SHP77 (cell line): ENCODE results near the gene LRP3.
A peak's percentile ranks its signal among the peaks of the same experiment; 100 is the strongest.
"Not testable (repeated sequence)": the region's sequence is repeated elsewhere in the genome, so short reads cannot be mapped to it uniquely, and the experiment has no call there.

Source experiments
- DNase-seq, 2 experiments: peaks; one replicate each; lab custom pipeline; 2025; lab: John Stamatoyannopoulos, UW

Gene LRP3

GRCh38 chr19:33176670-33177416 is 17.3 kb upstream of the LRP3 start:
- DNase-seq = peak; percentile 96 to 98

- peak in 1 of 2 experiments; percentile 61 for DNase-seq
Measured at GRCh38 chr19:33177417-33177979, 16.6 kb upstream of the LRP3 start.

GRCh38 chr19:33186431-33187182 is 7.5 kb upstream of the LRP3 start:
- DNase-seq = no peak

GRCh38 chr19:33187183-33187540 is 7.0 kb upstream of the LRP3 start:
- DNase-seq = no peak

- DNase-seq = no peak
Measured at GRCh38 chr19:33189453-33189852, 4.7 kb upstream of the LRP3 start.

GRCh38 chr19:33191092-33191491 is 3.0 kb upstream of the LRP3 start:
- DNase-seq = not testable (repeated sequence)

GRCh38 chr19:33191501-33191900 is 2.6 kb upstream of the LRP3 start:
- DNase-seq = no peak

GRCh38 chr19:33192010-33192409 is 2.1 kb upstream of the LRP3 start:
- no peak for DNase-seq

GRCh38 chr19:33193269-33193864 is 763 bp upstream of the LRP3 start:
- DNase-seq = no peak

GRCh38 chr19:33194532-33194885 is 379 bp downstream of the LRP3 start:
- DNase-seq = no peak

GRCh38 chr19:33194886-33195644 is 935 bp downstream of the LRP3 start:
- DNase-seq = no peak

- no peak for DNase-seq
Measured at GRCh38 chr19:33195645-33196347, 1.7 kb downstream of the LRP3 start.

GRCh38 chr19:33196446-33197193 is 2.5 kb downstream of the LRP3 start:
- no peak for DNase-seq

- no peak for DNase-seq
Measured at GRCh38 chr19:33197591-33198000, 3.5 kb downstream of the LRP3 start.

GRCh38 chr19:33198169-33198568 is 4.0 kb downstream of the LRP3 start:
- DNase-seq = no peak

- DNase-seq = no peak
Measured at GRCh38 chr19:33199441-33200265, 5.5 kb downstream of the LRP3 start.

GRCh38 chr19:33201473-33201872 is 7.3 kb downstream of the LRP3 start:
- DNase-seq = no peak

- no peak for DNase-seq
Measured at GRCh38 chr19:33201886-33202545, 7.9 kb downstream of the LRP3 start.
